B cell (primary cell): ENCODE measurements around the gene KRT12. TPM values are rescaled to one million over a fixed set of nuclear protein-coding genes. Genes with fewer than 3 reads are reported as not detected.

Experiments used
- ATAC-seq: fragments of 200-7000 bp; cut with Tn5 transposase; one replicate; pipeline ENCODE4 v1.10.0; 2021; ENCODE audit warnings: low read depth, mild to moderate bottlenecking, moderate number of reproducible peaks, moderate library complexity
- CTCF ChIA-PET: fragments of 350-600 bp; sonication (Branson Sonifier 250); formaldehyde crosslinking; loops from one replicate; lab custom pipeline; 2021; ENCODE audit warnings: antibody characterized with exemption, inconsistent platforms; lab: Charles Lee
- POLR2A ChIA-PET: fragments of 350-600 bp; sonication (Branson Sonifier 250); formaldehyde crosslinking; loops from one replicate; lab custom pipeline; 2021; ENCODE audit warnings: antibody characterized with exemption; lab: Charles Lee
- DNase-seq: peaks from one replicate; pipeline ENCODE4 v3.0.0; 2013
- H2AFZ ChIP-seq: 2 replicates; pipeline ENCODE4 v1.6.1; 2012; ENCODE audit warnings: mild to moderate bottlenecking, low read depth, low read length; ENCODE audit not compliant: insufficient read depth, poor library complexity, severe bottlenecking
- H3K27ac ChIP-seq, 2 donors: 1 replicate in 1 of 2; 2 replicates in 1 of 2; pipeline ENCODE4 v1.5.1; 2012 to 2013; ENCODE audit warnings: low read length in 2 of 2, mild to moderate bottlenecking in 2 of 2, moderate library complexity in 1 of 2
- H3K27me3 ChIP-seq, 4 experiments: fragments of 200-600 bp in 1 of 4; sonication (generic) in 1 of 4; replicated peaks in 1 of 4; 1 replicate in 2 of 4; 2 replicates in 2 of 4; pipeline versions ENCODE4 v1.6.1 to v1.7.0; 2013 to 2016; ENCODE audit warnings: low read length in 3 of 4, mild to moderate bottlenecking in 2 of 4, mixed read lengths in 1 of 4, moderate library complexity in 1 of 4; ENCODE audit not compliant: insufficient read depth in 4 of 4, control insufficient read depth in 3 of 4; ENCODE audit errors: control extremely low read depth in 1 of 4
- H3K36me3 ChIP-seq, 2 experiments: replicated peaks in 1 of 2; 1 replicate in 1 of 2; 2 replicates in 1 of 2; pipeline versions ENCODE4 v1.6.1 to v1.7.1; 2013; ENCODE audit warnings: low read length in 1 of 2; ENCODE audit not compliant: insufficient read depth in 2 of 2, control insufficient read depth in 1 of 2; ENCODE audit errors: control extremely low read depth in 1 of 2, extremely low read depth in 1 of 2
- H3K4me1 ChIP-seq, 2 donors: fragments of 200-600 bp in 1 of 2; sonication (generic) in 1 of 2; 1 replicate in 1 of 2; 2 replicates in 1 of 2; pipeline versions ENCODE4 v1.5.1 to v1.6.1; 2013 to 2017; ENCODE audit warnings: low read length in 2 of 2; ENCODE audit not compliant: control insufficient read depth in 2 of 2, insufficient read depth in 2 of 2
- H3K4me2 ChIP-seq: replicated peaks from 2 replicates; pipeline ENCODE3; 2012; ENCODE audit warnings: mild to moderate bottlenecking, low read depth, low read length; ENCODE audit not compliant: poor library complexity, severe bottlenecking
- H3K4me3 ChIP-seq, 5 experiments: fragments of 200-600 bp in 1 of 5; sonication (generic) in 1 of 5; 1 replicate in 3 of 5; 2 replicates in 2 of 5; pipeline versions ENCODE4 v1.5.1 to v1.7.0; 2011 to 2016; ENCODE audit warnings: low read length in 4 of 5, mild to moderate bottlenecking in 4 of 5, low read depth in 2 of 5, control low read depth in 1 of 5, moderate library complexity in 1 of 5; ENCODE audit not compliant: insufficient read depth in 1 of 5; ENCODE audit errors: control extremely low read depth in 1 of 5, extremely low read depth in 1 of 5
- H3K79me2 ChIP-seq: fragments of 200-600 bp; sonication (generic); one replicate; pipeline ENCODE4 v1.6.0; 2016; ENCODE audit warnings: low read length; ENCODE audit not compliant: control insufficient read depth, insufficient read depth
- H3K9ac ChIP-seq: fragments of 200-600 bp; sonication (generic); 2 replicates; pipeline ENCODE4 v1.6.1; 2017; ENCODE audit warnings: mild to moderate bottlenecking, low read length, moderate library complexity
- H3K9me3 ChIP-seq, 3 donors: one replicate each; pipeline versions ENCODE4 v1.6.1 to v1.7.1; 2013; ENCODE audit warnings: low read length in 2 of 3; ENCODE audit not compliant: control insufficient read depth in 2 of 3, insufficient read depth in 1 of 3; ENCODE audit errors: control extremely low read depth in 1 of 3
- H4K20me1 ChIP-seq: 2 replicates; pipeline ENCODE4 v1.6.0; 2012; ENCODE audit warnings: mild to moderate bottlenecking, low read length; ENCODE audit not compliant: insufficient read depth, control insufficient read depth, poor library complexity, severe bottlenecking
- H3K27ac Mint-ChIP-seq: one replicate; pipeline ENCODE4 v1.8.0; 2021; ENCODE audit warnings: mixed read lengths
- H3K27me3 Mint-ChIP-seq: one replicate; pipeline ENCODE4 v1.8.0; 2021; ENCODE audit warnings: mixed read lengths
- H3K4me1 Mint-ChIP-seq: one replicate; pipeline ENCODE4 v1.8.0; 2021; ENCODE audit warnings: mixed read lengths
- H3K4me3 Mint-ChIP-seq: one replicate; pipeline ENCODE4 v1.8.0; 2021; ENCODE audit warnings: mixed read lengths
- H3K9me3 Mint-ChIP-seq: one replicate; pipeline ENCODE4 v1.8.0; 2022; ENCODE audit warnings: mixed read lengths; ENCODE audit not compliant: insufficient read depth
- CTCF ChIP-seq: fragments of 200-600 bp; IDR thresholded peaks from one replicate; pipeline ENCODE4 v1.8.0; 2022; ENCODE audit warnings: antibody characterized with exemption, mild to moderate bottlenecking
- EZH2 ChIP-seq: IDR thresholded peaks from 2 replicates; pipeline ENCODE4 v1.6.1; 2012; ENCODE audit warnings: borderline replicate concordance, low read depth, mild to moderate bottlenecking, moderate library complexity, low read length; ENCODE audit not compliant: insufficient read depth, poor library complexity, severe bottlenecking
- WGBS: methylation state at CpG from one replicate; pipeline ENCODE4 v1.1.5; 2013; ENCODE audit warnings: missing lambda C conversion rate; ENCODE audit not compliant: insufficient coverage; 5-methylcytosine and 5-hydroxymethylcytosine counted together
- intact Hi-C: fragments of 100-400 bp; cut with micrococcal nuclease; formaldehyde crosslinking; loops from one replicate; pipeline ENCODE4 v1.10.0; 2022
- polyA plus RNA-seq: library from polyadenylated mRNA; depleted of rRNA; stranded (reverse); fragments of >200 nt; gene quantifications from 2 replicates; pipeline ENCODE4 v1.2.3, GENCODE V29; 2012
- total RNA-seq, 2 donors: library from RNA; stranded (reverse); fragments of 120-200 nt in 1 of 2; gene quantifications; 1 replicate in 1 of 2; 2 replicates in 1 of 2; pipeline versions ENCODE4 v1.2.3 to v1.2.4, GENCODE V29; 2013 to 2022

The KRT12 gene
- total and polyA plus RNA-seq, 2 donors (not counting 1 experiment from before 2014, with no cell fraction given) = not detected

- Mint-ChIP-seq H3K9me3 (peaks cover 2% of the 10 kb centered on the region), H3K27ac (no peak overlapping the region), H3K4me1 (peaks cover 18% of the 10 kb centered on the region), H3K4me3 (peak overlapping the region; percentile 53), H3K27me3 (peaks cover 7% of the 10 kb centered on the region)
- no peak overlapping the region for H3K27ac ChIP-seq
- intact Hi-C loops = no loop called here
- DNase-seq (no peak), ATAC-seq (no peak)
- no peaks in the 10 kb centered on the region for H4K20me1 ChIP-seq
- H2AFZ ChIP-seq = no peak overlapping the region
- ChIA-PET CTCF (interaction anchor here (2.2 kb wide), 1 partner anchor 843 kb away, joined by 8 read pairs; no protein-coding TSS in a partner anchor), POLR2A (interaction anchor here (0.6 kb wide), 1 partner anchor 1710 kb away, joined by 4 read pairs; no protein-coding TSS in a partner anchor)
- TF ChIP-seq CTCF (no peak), EZH2 (no peak)
- H3K27me3 ChIP-seq = no peaks in the 10 kb centered on the region
- 73% methylated on average over 4 of the region's 9 CpGs for WGBS
- peaks cover 0 to 3% (median 3%) of the 10 kb centered on the region in 3 donors for H3K9me3 ChIP-seq
- H3K4me3 ChIP-seq = no peak overlapping the region
- H3K4me2 ChIP-seq = no peak overlapping the region
- H3K4me1 ChIP-seq = peaks cover 8 to 13% of the 10 kb centered on the region in 2 donors
- H3K9ac ChIP-seq = no peak overlapping the region
- H3K36me3 ChIP-seq = peaks cover 0 to 12% of the 10 kb centered on the region in 2 experiments
- H3K79me2 ChIP-seq = no peaks in the 10 kb centered on the region
Observed at GRCh38 chr17:40820228-40820838, 46.7 kb downstream of the KRT12 start.
